OCI-LY7 (cell line): Measurements from ENCODE around the gene HTR3A. TPM values are rescaled to one million over a fixed set of nuclear protein-coding genes. Genes with fewer than 3 reads are reported as not detected.

Source experiments
- BruUV-seq: library from RNA; stranded (reverse); fragments of 400-500 nt; replicated peaks from 2 replicates; lab custom pipeline; 2021; lab: Mats Ljungman, UMichigan
- CTCF ChIA-PET: fragments of 300-600 bp; sonication (Branson Sonifier 250); formaldehyde crosslinking; loops from one replicate; lab custom pipeline; 2022; ENCODE audit warnings: antibody characterized with exemption; ENCODE audit not compliant: unreplicated experiment; lab: Charles Lee
- POLR2A ChIA-PET: fragments of 300-600 bp; sonication (Branson Sonifier 250); formaldehyde crosslinking; loops from one replicate; lab custom pipeline; 2022; ENCODE audit warnings: antibody characterized with exemption; lab: Charles Lee
- DNase-seq: peaks from one replicate; pipeline ENCODE4 v3.0.0-alpha.2; 2015; ENCODE audit warnings: low spot score
- H2AFZ ChIP-seq: fragments of 200-600 bp; sonication (generic), shearing (Covaris generic); 2 replicates; pipeline ENCODE4 v1.6.1; 2014; ENCODE audit warnings: mild to moderate bottlenecking, antibody characterized with exemption, low read length, moderate library complexity
- H3K27ac ChIP-seq: fragments of 200-600 bp; sonication (generic); 2 replicates; pipeline ENCODE4 v1.5.1; 2014; ENCODE audit warnings: mixed run types, low read depth, mild to moderate bottlenecking, moderate library complexity, low read length, inconsistent platforms; ENCODE audit not compliant: poor library complexity, severe bottlenecking
- H3K36me3 ChIP-seq: fragments of 200-600 bp; sonication (generic); 2 replicates; pipeline ENCODE4 v1.6.1; 2014; ENCODE audit warnings: mild to moderate bottlenecking, antibody characterized with exemption, low read length, moderate library complexity, mixed read lengths; ENCODE audit not compliant: insufficient read depth
- H3K4me1 ChIP-seq: fragments of 200-600 bp; sonication (generic); 2 replicates; pipeline ENCODE4 v1.5.1; 2014; ENCODE audit warnings: mild to moderate bottlenecking, low read length; ENCODE audit not compliant: insufficient read depth, poor library complexity, severe bottlenecking
- H3K4me2 ChIP-seq: fragments of 200-600 bp; sonication (generic); 2 replicates; pipeline ENCODE4 v1.6.1; 2014; ENCODE audit warnings: mild to moderate bottlenecking, low read length
- H3K4me3 ChIP-seq: fragments of 200-600 bp; sonication (generic); 2 replicates; pipeline ENCODE4 v1.5.1; 2014; ENCODE audit warnings: mild to moderate bottlenecking, low read depth, low read length; ENCODE audit not compliant: poor library complexity, severe bottlenecking
- H3K79me2 ChIP-seq: fragments of 200-600 bp; sonication (generic); 2 replicates; pipeline ENCODE4 v1.6.1; 2016; ENCODE audit warnings: low read depth, mild to moderate bottlenecking, low read length, moderate library complexity, mixed read lengths; ENCODE audit not compliant: insufficient read depth
- H3K9me2 ChIP-seq: fragments of 200-600 bp; sonication (generic); 2 replicates; pipeline ENCODE4 v1.6.1; 2016; ENCODE audit warnings: mild to moderate bottlenecking, low read length, mixed read lengths; ENCODE audit not compliant: insufficient read depth
- H3K9me3 ChIP-seq: fragments of 200-600 bp; sonication (generic); 2 replicates; pipeline ENCODE4 v1.6.1; 2014; ENCODE audit warnings: mild to moderate bottlenecking, mixed run types, low read length, mixed read lengths
- H4K20me1 ChIP-seq: fragments of 200-600 bp; sonication (generic); 2 replicates; pipeline ENCODE4 v1.6.1; 2014; ENCODE audit warnings: mild to moderate bottlenecking, antibody characterized with exemption, low read length, moderate library complexity, mixed read lengths; ENCODE audit not compliant: insufficient read depth
- CTCF ChIP-seq: fragments of 200-600 bp; sonication (generic); conservative IDR thresholded peaks from 2 replicates; pipeline ENCODE4 v1.5.1; 2014; ENCODE audit warnings: mild to moderate bottlenecking, antibody characterized with exemption, low read length, moderate library complexity, mixed read lengths
- EZH2phosphoT487 ChIP-seq: fragments of 200-600 bp; sonication (generic); IDR thresholded peaks from 2 replicates; pipeline ENCODE4 v1.6.1; 2018; ENCODE audit warnings: low read depth, borderline replicate concordance, mild to moderate bottlenecking, mixed run types, antibody characterized with exemption, low read length, moderate library complexity, mixed read lengths
- intact Hi-C: fragments of 100-400 bp; cut with micrococcal nuclease; formaldehyde crosslinking; loops from one replicate; pipeline ENCODE4 v1.10.0; 2022; ENCODE audit not compliant: unreplicated experiment
- total RNA-seq, 2 experiments: library from RNA; depleted of rRNA in 1 of 2; stranded (reverse); fragments of >200 nt in 1 of 2; shearing (Covaris generic) in 1 of 2; gene quantifications; 2 replicates each; pipeline ENCODE4 v1.2.3, GENCODE V29; 2014 to 2022

HTR3A gene
- total RNA-seq, 2 experiments from 2014 or later: not detected

GRCh38 chr11:113971506-113972195 lies 3.3 kb upstream of the HTR3A start:
- H3K9me3 ChIP-seq: no peaks in the 10 kb centered on the region
- H3K27ac ChIP-seq: no peak overlapping the region
- no peaks in the 10 kb centered on the region for H3K79me2 ChIP-seq
- H2AFZ ChIP-seq: no peak overlapping the region
- H3K9me2 ChIP-seq: no peaks in the 10 kb centered on the region
- intact Hi-C loops: no loop called here
- H3K36me3 ChIP-seq: no peaks in the 10 kb centered on the region
- no peak overlapping the region for H3K4me3 ChIP-seq
- ChIA-PET POLR2A (interaction anchor here (0.8 kb wide), 1 partner anchor 14 kb away, joined by 3 read pairs; no protein-coding TSS in a partner anchor), CTCF (no interaction called here)
- H4K20me1 ChIP-seq: no peaks in the 10 kb centered on the region
- no peak for DNase-seq
- no peak overlapping the region for H3K4me2 ChIP-seq
- H3K4me1 ChIP-seq: peaks cover 14% of the 10 kb centered on the region
- BruUV-seq: no TSS peak
- TF ChIP-seq CTCF (no peak), EZH2phosphoT487 (no peak)

GRCh38 chr11:113977071-113977490 lies 2.2 kb downstream of the HTR3A start:
- Histone ChIP-seq H3K27ac (peak overlapping the region; percentile 54), H3K4me3 (no peak overlapping the region), H3K79me2 (no peaks in the 10 kb centered on the region), H4K20me1 (no peaks in the 10 kb centered on the region), H3K4me2 (peak overlapping the region; percentile 49), H3K9me2 (no peaks in the 10 kb centered on the region), H3K4me1 (peaks cover 36% of the 10 kb centered on the region), H3K36me3 (no peaks in the 10 kb centered on the region), H3K9me3 (no peaks in the 10 kb centered on the region), H2AFZ (0 out of 2 replicates have a peak overlapping the region, but pooled peaks have one; percentile 20)
- peak; percentile 85 for DNase-seq
- TF ChIP-seq EZH2phosphoT487 (no peak), CTCF (no peak)
- ChIA-PET POLR2A (interaction anchor here (0.8 to 2.3 kb wide), 4 partner anchors 9 to 59 kb away, joined by 3 to 5 read pairs (median 3); no protein-coding TSS in a partner anchor), CTCF (interaction anchor here (0.6 to 1.0 kb wide), 4 partner anchors 12 to 281 kb away, joined by 3 to 5 read pairs (median 3); no protein-coding TSS in a partner anchor)
- no TSS peak for BruUV-seq
- intact Hi-C loops: loop anchor here (2.0 to 5.0 kb wide), 2 partner anchors 100 to 184 kb away; partner anchors contain the start of gene USP28
